NCI-H2196 (cell line): Measurements from ENCODE around the gene AIP.

Source experiments
- DNase-seq: peaks from one replicate; lab custom pipeline; 2025; ENCODE audit not compliant: unreplicated experiment; lab: John Stamatoyannopoulos, UW

The AIP gene

DNA sequence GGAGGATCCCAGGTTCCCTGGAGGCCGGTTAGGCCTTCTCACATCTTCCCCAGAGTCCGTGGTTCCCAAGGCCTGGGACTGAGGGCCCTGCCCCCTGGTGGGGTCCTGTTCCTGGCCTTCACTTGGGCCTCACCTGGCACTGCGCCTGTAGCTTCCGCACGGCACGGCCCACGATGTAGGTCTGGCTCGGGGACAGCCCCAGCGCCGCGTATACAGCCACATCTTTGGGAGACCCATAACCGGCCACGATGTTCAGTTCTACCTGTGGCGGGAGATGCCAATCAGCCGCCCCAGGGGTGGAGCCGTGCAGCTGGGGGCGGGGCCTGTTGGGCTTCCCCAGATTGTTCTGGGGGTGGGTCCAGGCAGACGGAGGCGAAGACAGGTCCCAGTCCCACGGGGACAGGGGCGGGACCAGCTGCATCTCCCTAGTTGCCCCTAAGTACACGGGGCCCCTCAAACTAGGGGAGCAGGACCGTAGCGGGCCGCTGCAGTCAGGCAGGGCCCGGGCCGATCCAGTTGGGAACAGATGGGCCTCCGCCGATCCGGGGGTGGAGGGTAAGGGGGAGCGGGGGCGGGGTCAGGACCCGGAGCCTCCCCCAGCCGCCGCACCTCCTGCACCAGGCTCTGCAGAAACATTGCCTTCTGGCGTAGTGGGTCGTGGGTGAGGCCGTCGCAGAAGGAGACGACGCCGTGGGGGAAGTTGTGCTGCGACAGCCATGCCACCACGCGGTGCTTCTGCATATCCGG lies 10.1 kb downstream of the AIP start:
- DNase-seq: no peak

DNA sequence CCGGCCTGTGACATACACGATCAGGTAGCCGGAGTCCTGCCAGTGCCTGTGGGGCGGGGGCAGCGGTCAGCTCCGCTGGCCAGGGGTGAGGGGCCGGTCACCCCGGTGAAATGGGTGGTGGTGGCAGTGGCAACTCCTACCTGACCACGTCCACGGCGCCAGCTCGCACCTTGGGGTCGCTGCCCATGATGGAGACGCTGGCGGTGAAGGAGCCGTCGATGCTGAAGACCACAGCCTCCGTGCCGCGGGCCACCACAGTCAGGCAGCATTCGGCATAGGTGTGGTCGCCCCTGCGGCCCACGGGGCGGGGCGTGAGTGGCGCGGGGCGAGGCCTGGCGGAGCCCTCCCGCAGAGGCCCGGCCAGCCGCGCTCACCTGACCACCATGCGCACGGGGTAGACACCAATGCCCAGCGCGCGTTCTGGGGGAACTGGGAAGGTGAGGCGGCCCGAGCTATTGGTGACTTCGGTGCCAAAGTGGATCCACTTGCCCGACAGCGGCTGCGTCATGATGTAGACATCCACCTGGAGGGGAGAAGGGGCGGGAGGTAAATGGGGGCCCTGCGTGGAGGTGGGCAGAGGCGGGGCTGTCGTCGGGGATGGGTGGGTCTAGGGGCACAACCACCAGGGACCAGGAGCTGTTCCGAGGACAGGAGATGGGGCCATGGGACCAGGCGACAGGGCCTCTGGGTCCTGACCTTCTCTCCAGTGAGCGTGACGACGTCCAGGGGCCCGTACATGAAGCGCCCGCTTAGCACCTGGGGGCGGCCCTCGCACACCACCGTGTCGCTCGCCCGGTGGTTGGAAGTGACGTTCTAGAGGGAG lies 10.9 kb downstream of the AIP start:
- no peak for DNase-seq

DNA sequence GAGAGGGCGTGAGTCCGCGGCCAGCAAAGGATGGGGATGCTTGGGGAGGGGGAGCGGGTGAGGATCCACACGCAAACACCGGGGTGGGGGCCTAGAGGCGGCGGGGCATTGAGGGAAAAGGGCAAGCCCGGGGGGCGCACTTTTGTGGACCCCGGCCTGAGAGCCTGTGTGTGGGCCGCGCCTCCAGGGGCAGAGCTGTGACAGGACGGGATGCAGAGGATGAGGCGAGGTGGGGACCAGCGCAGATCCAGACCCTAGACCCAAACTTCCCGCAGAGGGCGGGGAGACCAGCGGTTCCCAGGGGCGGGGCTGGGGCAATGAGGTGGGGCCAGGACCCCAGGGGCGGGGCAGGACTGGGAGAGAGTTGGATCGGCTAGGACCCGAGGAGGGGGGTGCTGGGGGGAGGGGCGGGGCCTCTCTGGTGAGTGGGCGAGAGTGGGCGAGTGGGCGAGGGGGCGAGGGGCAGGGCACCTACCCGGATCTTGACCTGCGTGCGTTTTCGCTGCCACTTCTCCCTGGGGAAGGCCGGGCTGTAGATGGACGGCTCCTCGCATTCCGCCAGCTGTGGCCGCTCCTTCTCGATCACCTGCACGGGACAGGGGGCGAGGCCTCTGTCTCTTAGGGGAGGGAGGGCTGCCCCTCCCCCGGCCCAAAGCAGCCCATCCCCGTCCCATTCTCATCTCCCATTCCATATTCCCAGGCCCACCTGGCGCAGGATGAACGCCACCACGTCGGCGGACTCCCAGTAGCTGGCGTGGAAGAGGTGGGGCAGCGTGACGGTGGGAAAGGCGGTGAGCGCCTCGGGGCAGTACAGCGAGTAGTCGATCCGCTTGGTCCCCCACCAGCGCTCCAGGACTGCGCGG lies 11.8 kb downstream of the AIP start:
- DNase-seq: no peak

DNA sequence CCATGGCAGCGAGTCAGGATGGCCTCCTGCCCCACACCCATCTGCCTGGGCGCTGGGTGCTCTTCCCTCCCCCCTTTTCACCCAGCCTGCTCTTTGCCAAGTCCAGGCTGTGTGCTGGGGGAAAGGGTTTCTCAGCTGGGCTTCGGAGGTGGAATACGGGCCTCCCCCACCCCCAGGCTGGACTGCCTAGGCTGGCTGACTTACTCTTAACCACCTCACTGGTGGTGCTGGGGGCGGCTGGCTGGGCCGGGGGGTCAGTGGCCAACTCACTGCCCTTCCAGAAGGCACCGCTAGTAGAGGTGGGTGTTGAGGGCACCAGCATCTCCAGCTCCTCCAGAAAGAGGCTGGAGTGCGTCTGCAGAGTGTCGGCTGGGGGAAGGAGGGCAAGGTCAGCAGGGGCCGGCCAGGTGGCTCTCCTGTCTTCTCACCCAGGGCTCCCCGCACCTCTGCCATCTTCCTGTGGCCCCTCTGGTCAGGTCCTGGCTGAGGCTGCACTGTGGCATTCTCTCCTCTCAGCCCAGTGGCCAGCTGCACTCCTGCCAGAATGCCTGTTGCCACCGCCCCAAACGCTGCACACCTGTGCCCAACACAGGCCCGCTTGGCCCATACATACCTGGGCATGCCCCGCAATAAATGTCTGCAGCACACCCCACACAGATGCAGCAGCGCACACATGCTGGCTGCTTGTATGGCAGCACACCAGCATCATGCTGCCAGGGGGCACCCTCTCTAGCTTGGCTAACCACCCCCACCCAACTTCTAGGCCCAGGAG lies 12.6 kb downstream of the AIP start:
- no peak for DNase-seq

DNA sequence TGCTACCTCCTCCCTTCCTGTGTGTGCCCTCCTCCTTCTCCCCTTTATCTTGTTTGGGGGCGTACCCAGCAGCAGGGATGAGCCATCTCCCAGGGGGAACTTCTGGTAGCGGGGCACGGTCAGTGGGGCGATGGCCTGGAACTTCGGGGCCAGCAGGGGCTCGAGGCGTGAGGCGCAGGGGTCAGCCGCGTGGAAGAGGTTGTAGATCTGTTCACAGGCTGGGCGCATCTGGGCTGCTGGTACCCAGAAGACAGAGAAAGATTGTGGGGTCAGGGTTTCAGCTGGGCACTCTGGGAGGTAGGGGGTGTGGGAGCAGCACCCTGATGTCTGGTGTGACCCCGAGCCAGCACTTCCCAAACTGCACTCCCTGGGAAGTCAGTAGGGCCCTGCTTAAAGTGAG lies 13.3 kb downstream of the AIP start:
- DNase-seq: no peak

DNA sequence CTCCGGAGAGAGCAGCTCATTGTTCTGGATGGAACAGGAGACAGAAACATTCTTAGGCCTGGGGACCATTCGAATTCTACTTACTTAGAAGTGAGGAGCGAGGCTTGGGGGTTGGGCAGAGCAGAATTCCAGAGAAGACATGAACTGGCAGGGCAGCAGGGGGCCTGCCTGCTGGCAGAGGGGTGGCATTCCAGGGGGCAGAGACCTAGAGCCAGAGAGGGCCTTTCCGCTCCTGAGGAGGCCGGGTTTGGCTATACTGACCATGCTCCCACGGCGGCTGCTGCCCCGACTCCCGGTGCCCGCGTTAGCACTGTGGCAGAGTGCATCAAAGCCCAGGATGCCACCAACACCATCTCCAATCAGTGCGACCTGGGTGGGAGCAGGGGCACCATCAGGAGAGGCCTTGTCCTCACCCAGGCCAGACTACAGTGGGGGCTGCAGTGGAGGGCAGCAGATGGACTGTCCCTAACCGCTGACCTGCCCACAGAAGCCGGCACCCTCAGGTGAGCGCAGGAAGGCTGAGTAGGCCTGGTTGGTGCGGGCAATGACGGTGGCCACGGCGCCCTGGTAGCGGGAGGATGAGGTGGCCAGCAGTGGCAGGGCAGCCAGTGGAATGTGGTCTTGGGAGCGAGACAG lies 14.9 kb downstream of the AIP start:
- no peak for DNase-seq

DNA sequence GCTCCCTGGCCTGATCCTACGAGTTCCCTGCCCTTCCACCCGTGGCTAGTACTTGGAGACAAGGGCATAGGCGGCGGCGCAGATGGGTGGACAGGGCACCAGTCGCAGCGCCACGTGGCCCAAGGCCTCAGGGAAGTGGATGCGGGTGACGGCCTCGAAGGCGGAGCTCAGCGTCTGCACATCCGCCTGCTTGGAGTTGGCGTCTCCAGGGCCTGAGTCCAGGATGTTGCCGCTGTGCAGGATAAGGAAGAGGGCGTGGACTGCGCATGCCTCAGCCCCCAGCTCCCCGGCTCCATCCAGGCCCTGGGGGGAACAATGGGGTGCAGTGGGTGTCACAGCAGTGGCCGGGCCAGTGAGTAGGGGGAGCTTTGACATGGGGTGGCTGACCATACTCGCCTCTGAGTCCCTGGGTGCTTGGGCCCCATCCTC lies 15.7 kb downstream of the AIP start:
- DNase-seq: no peak

DNA sequence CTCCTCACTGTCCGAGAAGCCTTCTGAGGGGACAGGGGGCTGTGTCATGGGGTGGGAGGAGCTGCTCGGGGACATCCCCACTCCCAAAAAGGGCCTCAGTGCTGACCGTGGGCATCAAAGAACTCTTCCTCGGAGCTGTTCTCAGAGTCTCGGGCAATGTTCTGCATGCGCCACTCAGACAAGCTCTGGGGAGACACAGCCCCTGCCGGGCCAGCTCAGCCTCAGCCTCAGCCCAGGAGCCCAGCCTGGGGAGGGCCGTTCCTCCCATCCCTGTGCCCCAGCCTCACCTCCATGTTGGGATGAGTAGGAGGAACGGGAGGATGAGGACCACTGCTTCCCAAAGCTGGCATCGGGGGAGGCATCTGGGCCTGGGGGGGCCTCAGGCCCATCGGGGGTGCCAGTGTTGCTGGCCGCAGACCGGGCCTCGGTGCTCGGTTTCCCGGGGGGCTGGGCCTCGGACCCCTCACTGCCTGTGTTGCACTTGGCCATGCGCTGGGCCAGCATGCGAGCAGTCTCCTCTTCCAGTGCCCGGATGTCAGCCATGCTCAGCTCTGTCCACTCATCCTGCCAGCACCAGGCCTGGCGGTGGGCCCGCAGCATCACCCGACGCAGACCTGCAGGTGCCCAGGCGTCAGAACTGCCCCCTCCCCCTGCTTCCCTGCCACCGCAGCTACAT lies 17.1 kb downstream of the AIP start:
- no peak for DNase-seq

DNA sequence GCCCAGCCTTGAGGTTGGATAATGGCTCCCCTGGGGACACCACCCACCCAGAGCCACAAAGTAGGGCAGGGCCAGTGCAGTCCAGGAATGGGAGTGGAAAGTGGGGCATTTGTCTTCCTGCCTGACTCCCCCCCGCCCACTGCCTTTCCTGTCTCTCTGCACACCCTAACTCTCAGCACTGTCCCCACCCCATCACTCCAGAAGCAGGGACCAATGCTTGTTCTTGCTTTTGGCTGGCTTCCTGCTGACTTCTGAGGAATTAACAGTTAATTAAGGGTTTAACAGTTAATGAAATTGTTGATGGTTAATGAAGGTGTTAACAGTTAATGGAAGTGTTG lies 17.6 kb downstream of the AIP start:
- DNase-seq: no peak

DNA sequence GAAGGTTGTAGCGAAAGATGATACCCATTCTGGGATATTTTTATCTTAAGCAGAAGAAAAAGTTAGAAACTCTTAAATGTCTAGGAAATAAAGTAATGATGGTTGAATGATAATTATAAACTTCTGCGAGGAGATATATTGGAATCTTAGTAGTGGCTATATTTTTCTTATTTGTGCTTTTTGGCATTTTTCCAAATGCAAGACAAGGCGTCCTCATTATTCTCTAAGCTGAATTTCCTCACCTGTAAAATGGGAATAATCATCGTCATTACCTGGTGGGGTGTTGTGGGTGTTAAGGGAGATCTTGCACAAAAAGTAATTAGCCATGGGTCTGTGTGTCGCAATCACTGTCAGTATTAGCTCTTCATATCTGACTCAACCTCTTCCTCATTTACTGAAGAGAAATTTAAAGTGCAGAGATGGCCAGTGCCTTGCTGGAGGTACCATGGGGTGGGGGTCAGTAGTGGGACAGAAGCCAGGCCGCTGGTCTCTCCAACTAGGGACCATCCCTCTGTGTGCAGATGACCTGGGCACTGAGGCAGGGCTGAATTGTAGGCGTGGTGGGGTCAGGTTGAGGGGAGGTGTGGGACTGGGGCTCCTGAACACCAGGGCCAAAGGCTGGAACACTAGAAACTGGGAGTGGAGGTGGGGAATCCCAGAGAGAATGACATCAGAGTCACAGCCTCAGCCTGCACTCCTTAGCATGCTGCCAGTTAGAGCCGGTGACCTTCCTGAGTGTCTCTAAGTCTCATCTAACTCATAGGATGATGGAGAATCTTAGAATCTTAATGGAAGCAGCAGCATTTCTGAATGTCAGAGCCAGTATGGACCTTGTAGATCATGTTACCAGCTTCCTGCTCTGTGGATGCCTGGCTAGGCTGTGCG lies 18.2 kb downstream of the AIP start:
- DNase-seq: no peak

DNA sequence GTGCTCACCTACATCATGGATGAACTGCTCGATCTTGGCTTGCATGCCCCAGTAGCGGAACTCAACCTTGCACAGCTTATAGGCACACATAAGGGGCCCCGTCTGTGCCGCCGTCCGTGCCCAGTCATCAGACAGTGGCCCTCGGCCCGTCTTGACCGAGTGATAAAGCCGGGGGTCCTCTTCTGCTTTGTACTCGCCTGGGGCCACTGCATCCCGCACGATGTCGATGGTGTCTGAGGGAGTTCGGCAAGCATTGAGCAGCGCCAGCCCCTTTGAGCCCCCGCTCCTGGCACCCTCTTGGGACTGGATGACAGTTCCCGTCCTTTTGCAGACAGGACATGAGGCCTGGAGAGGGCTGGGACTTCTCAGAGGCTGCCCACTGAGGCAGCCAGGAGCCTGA lies 19.0 kb downstream of the AIP start:
- DNase-seq: no peak

DNA sequence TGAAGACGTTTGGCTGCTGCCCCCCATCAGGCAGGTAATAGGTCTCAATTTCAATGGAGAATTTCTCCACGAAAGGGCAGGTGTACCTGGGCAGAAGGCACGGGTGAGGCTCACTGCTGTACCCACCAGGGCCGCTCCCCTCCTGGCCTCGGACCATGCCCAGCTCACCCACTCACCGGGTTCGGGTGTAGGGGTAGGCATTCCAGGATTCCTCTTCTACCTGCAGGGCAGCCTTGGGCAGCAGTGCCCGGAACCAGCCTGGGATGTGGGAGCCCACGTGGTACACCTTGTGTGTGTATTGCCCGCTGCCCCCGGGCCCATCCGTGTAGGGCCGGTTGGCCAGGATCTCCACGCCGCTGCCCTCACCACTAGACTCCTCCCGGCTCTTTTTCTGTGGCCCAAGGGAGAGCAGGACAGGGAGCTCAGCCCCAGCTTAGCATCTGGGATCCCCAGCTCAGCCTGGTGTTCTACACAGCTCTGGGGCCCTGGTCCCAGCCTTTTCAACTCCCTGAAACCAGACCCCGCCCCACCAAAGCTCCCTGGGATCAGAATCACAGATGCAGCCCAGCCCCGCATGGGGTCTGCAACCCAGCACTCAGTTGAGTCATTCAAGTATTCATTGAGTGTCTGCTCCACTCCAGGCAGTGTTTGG lies 19.6 kb downstream of the AIP start:
- no peak for DNase-seq

DNA sequence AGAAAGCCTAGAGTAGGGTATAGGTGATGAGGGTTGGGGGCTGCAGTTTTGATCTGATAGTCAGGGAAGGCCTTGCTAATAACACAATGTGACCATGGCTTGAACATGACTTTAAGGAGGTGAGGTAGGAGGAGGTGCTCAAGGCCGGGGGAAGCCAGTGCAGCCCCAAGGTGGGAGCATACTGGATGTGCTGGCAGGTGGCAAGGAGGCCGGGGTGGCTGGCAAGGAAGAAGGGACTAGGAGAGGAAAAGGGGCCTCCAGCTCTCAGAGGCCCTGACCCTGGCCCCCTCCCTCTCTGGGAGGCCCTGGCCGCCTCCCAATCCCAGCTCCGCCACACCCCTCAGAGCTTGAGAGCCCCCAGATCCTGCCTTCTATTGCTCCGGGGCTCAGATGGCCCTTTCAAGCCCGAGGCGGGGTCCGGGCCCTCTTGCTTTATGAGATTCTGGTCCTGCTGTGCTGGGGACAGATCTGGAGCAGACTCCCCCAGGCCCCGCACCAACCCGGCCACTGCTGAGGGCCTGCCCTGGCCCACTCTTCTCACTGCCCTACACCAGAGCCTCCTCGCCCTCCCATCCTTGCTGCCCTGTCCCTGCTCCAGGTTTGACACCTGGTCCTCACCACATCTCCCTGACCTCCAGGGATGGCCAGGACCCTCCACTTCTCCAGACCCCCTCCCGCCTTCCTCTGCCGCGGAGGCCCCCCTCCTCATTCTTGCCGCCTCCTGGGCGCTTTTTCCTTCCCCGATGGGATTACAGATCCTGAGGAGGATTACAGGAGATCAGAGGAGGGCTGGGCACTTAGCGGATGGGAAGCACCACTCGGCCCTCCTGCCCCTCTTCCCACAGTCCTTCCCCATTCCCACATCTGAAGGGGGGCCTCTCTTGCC lies 20.5 kb downstream of the AIP start:
- no peak for DNase-seq

DNA sequence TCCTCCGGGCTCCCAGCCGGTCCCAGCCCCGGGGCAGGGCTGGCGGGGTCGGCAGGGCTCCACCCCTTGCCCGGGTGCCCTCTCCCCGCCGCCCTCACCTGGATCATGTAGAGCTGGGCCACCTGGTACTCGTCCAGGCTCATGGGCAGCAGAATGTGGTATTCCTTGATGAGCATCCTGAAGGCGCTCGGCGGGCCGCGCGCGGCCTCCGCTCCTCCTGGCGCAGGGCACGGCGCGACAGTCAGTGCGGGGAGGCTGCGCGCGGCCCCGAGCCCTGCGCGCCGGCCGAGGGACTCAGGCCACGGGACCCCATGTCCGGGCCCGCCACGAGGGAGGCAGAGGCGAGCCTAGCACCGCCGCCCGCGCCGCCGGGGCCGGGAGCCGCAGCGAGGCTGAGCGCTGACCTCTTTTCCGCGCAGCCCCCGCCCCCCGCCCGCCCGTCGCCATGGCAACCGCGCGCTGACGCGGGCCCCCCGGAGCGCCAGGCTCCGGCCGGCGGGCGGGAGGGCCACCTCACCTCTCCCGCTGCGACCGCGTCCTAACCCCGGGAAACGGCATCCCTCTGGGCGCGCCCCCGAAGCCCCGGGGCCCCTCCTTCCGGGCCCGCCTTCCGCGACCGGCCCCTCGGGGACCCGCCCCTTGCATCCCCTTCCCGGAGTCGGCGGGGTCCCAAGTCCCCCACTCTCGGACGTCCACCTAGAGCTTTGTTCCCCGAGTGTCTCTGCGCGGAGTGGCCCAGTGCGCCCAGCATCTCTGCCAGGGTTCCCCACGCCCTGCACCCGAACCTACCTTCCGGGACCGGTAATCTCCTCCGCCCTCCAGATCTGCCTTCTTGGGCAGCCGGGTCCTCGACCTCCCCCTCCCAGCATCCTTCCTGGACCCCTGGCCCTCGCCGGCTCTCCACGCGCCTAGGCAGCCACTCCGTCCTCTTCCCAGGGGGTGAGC lies 21.5 kb downstream of the AIP start:
- peak; percentile 61 for DNase-seq

DNA sequence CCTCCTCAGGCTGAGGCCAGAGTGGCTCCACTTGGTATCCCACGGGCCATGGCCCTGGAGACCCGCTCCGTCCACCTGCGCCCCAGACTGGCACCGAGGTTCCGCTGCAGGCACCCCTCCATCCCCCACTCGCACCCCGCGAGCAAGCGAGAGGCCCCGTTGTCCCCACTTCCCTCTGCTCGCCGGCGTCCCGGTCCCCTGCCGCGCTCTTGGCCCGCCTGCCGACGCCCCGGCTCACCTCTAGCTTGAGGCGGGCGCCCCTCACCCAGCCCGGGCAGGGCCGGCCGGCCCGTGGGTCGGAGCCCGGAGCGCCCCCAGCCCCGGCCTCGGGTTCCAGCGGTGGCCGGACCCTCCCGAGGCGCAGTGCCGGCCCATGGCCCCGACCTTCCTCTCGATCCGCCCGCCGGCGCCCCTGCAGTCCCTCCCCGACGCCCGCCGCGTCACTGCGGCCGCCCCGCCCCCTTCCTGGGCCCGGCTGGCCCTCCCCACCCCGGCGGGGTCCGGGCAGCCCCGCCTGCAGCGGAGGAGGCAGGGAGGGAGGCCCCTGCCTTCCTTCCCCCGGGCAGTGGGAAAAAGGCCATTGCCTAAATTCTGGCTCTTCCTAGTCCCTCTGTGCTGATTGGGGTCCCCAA lies 22.2 kb downstream of the AIP start, which contains the start of gene PITPNM1:
Gene PITPNM1, minus strand, starts transcription at position 414 of the 632 bp plus-strand sequence. CDS start 1,183 bp downstream, outside the sequence.
- DNase-seq: peak; percentile 72
